GM12878 (cell line): ENCODE measurements around the gene KIAA1328. TPM values are rescaled to one million over a fixed set of nuclear protein-coding genes. Genes with fewer than 3 reads are reported as not detected.

Experiments
- ATAC-seq: fragments of 200-7000 bp; cut with Tn5 transposase; 3 replicates; pipeline ENCODE4 v1.9.1; 2020; ENCODE audit warnings: mild to moderate bottlenecking, moderate library complexity
- BruUV-seq: library from RNA; stranded (reverse); fragments of 400-500 nt; replicated peaks from 2 replicates; lab custom pipeline; 2021; lab: Mats Ljungman, UMichigan
- CTCF ChIA-PET: fragments of 300-600 bp; sonication (Branson Sonifier 250); formaldehyde crosslinking; extraction: SDS; loops from one replicate; lab custom pipeline; 2021; ENCODE audit warnings: inconsistent platforms; lab: Yijun Ruan, JAX
- POLR2A ChIA-PET: fragments of 350-600 bp; formaldehyde crosslinking; extraction: SDS; loops from one replicate; lab custom pipeline; 2021; ENCODE audit warnings: inconsistent platforms; lab: Charles Lee
- RAD21 ChIA-PET: fragments of 300-600 bp; sonication (Branson Sonifier 250); formaldehyde crosslinking; loops from one replicate; lab custom pipeline; 2023; ENCODE audit warnings: antibody characterized with exemption; ENCODE audit not compliant: unreplicated experiment; lab: Charles Lee
- SMC1A ChIA-PET: fragments of 300-600 bp; sonication (Branson Sonifier 250); formaldehyde crosslinking; loops from one replicate; lab custom pipeline; 2023; ENCODE audit not compliant: unreplicated experiment, uncharacterized antibody; lab: Charles Lee
- DNase-seq: peaks from one replicate; pipeline ENCODE4 v3.0.0-alpha.2; 2011; ENCODE audit warnings: low read depth, low spot score
- FAIRE-seq: peaks from 3 replicates; lab custom pipeline; 2011; peaks lifted over from hg19 to GRCh38; lab: Jason Lieb, UNC
- H2AFZ ChIP-seq: 2 replicates; pipeline ENCODE4 v1.6.0; 2011; ENCODE audit warnings: low read depth, low read length, control low read depth; ENCODE audit not compliant: control insufficient read depth
- H3K27ac ChIP-seq: 2 replicates; pipeline ENCODE4 v1.5.1; 2011; ENCODE audit warnings: control low read depth; ENCODE audit not compliant: control insufficient read depth, insufficient read depth
- H3K27me3 ChIP-seq, 2 experiments: replicated peaks in 1 of 2; 2 replicates each; pipeline versions ENCODE4 v1.6.0 to v1.6.1; 2011; ENCODE audit warnings: low read length in 1 of 2; ENCODE audit not compliant: control insufficient read depth in 2 of 2, insufficient read depth in 2 of 2
- H3K36me3 ChIP-seq, 2 experiments: 2 replicates each; pipeline ENCODE4 v1.5.1; 2011; ENCODE audit warnings: low read length in 1 of 2; ENCODE audit not compliant: control insufficient read depth in 2 of 2, insufficient read depth in 2 of 2
- H3K4me1 ChIP-seq: 2 replicates; pipeline ENCODE4 v1.6.1; 2011; ENCODE audit warnings: mild to moderate bottlenecking, low read length, moderate library complexity, mixed read lengths; ENCODE audit not compliant: control insufficient read depth, insufficient read depth
- H3K4me2 ChIP-seq: 2 replicates; pipeline ENCODE4 v1.6.0; 2011; ENCODE audit warnings: control low read depth; ENCODE audit not compliant: control insufficient read depth, insufficient read depth
- H3K4me3 ChIP-seq: fragments of 200-600 bp; sonication (generic); 2 replicates; pipeline ENCODE4 v1.5.1; 2016
- H3K79me2 ChIP-seq: 2 replicates; pipeline ENCODE4 v1.6.0; 2011; ENCODE audit warnings: low read length; ENCODE audit not compliant: control insufficient read depth, insufficient read depth
- H3K9ac ChIP-seq: 2 replicates; pipeline ENCODE4 v1.8.0; 2011; ENCODE audit warnings: low read length, control low read depth, mixed read lengths; ENCODE audit not compliant: control insufficient read depth, insufficient read depth
- H3K9me3 ChIP-seq: replicated peaks from 3 replicates; pipeline ENCODE4 v1.5.1; 2011; ENCODE audit warnings: mild to moderate bottlenecking, low read length; ENCODE audit not compliant: control insufficient read depth, insufficient read depth
- H4K20me1 ChIP-seq: 2 replicates; pipeline ENCODE4 v1.6.0; 2011; ENCODE audit not compliant: control insufficient read depth, insufficient read depth
- CUX1 ChIP-seq: IDR thresholded peaks from 2 replicates; pipeline ENCODE4 v1.6.1; 2012; ENCODE audit warnings: improper control_type of control experiment, low read depth, low read length; ENCODE audit not compliant: insufficient replicate concordance
- ZNF622 ChIP-seq: fragments of 450-650 bp; IDR thresholded peaks from 2 replicates; pipeline ENCODE4 v1.6.1; 2017; ENCODE audit warnings: mild to moderate bottlenecking, inconsistent platforms
- WGBS: methylation state at CpG from one replicate; pipeline ENCODE4 v1.1.6; 2016; ENCODE audit warnings: low lambda C conversion rate; ENCODE audit not compliant: insufficient replicate concordance, insufficient coverage; ENCODE audit errors: missing lambda C conversion rate; 5-methylcytosine and 5-hydroxymethylcytosine counted together
- in situ Hi-C: fragments of 300-500 bp; cut with MboI; formaldehyde crosslinking; loops from 9 replicates; pipeline ENCODE4 v1.14.3; 2018; ENCODE audit warnings: mixed read lengths
- intact Hi-C: fragments of 100-400 bp; cut with micrococcal nuclease; formaldehyde crosslinking; loops from one replicate; pipeline ENCODE4 v1.14.2; 2022; ENCODE audit not compliant: unreplicated experiment
- polyA plus RNA-seq, 11 experiments: library from polyadenylated mRNA; depleted of rRNA in 4 of 11; unstranded in 6 of 11; stranded (reverse) in 5 of 11; fragments of >200 nt; fragmentation: Nextera tagmentation in 4 of 11; fragmentation: Illumina TruSeq in 1 of 11; extraction: Ambion mirVana in 4 of 11; extraction: Trizol in 1 of 11; gene quantifications; 1 replicate in 1 of 11; 2 replicates in 10 of 11; pipeline versions ENCODE4 v1.2.1 to v1.2.3, GENCODE V29; 2011 to 2016; ENCODE audit warnings: inconsistent platforms in 2 of 11, missing spikeins in 2 of 11, low read depth in 1 of 11
- total RNA-seq, 4 experiments: library from RNA; depleted of rRNA in 3 of 4; stranded (reverse); fragments of >200 nt in 3 of 4; fragmentation: Illumina TruSeq in 1 of 4; extraction: Trizol in 1 of 4; gene quantifications; 2 replicates each; pipeline versions ENCODE4 v1.2.1 to v1.2.3, GENCODE V29; 2013 to 2021

KIAA1328 gene
- total and polyA plus RNA-seq, 10 of the 15 experiments (the other 5 are each of a cell fraction or from before 2014, with no cell fraction given): 3.1 to 7.1 (median 4.6) TPM

- Histone ChIP-seq H3K4me2 (no peak overlapping the region), H3K27me3 (no peaks in the 10 kb centered on the region), H3K4me1 (no peaks in the 10 kb centered on the region), H2AFZ (no peak overlapping the region), H3K9ac (no peak overlapping the region), H4K20me1 (no peaks in the 10 kb centered on the region), H3K79me2 (no peaks in the 10 kb centered on the region), H3K27ac (no peak overlapping the region), H3K36me3 (no peaks in the 10 kb centered on the region), H3K4me3 (no peak overlapping the region), H3K9me3 (no peaks in the 10 kb centered on the region)
- CTCF ChIA-PET: no interaction called here
- ATAC-seq (no peak), DNase-seq (no peak), FAIRE-seq (no peak)
- WGBS: 99% methylated on average over 4 of the region's 6 CpGs
- TF ChIP-seq CUX1: no peak
- no peak for TF ChIP-seq ZNF622
- RAD21 ChIA-PET: no interaction called here
- in situ Hi-C loops: loop anchor here (25.0 kb wide), 2 partner anchors 364 to 589 kb away; no protein-coding TSS in a partner anchor
- SMC1A ChIA-PET: interaction anchor here (0.7 kb wide), 1 partner anchor 1506 kb away, joined by 3 read pairs; no protein-coding TSS in a partner anchor
- POLR2A ChIA-PET: no interaction called here
- intact Hi-C loops: no loop called here
- BruUV-seq: no TSS peak
Measured at GRCh38 chr18:36947820-36948348, 119.0 kb downstream of the KIAA1328 start.
